SKM-1 treated with dmso at 0.1 percent for 144 hours (cell line): ENCODE results near the gene AFF3.

Experiments
- DNase-seq: peaks from one replicate; lab custom pipeline; 2025; ENCODE audit not compliant: unreplicated experiment; lab: John Stamatoyannopoulos, UW

The AFF3 gene

GRCh38 chr2:100151310-100151709 is 8.9 kb upstream of the AFF3 start:
- DNase-seq, result no peak

- DNase-seq, result no peak
Measured at GRCh38 chr2:100148883-100149282, 6.5 kb upstream of the AFF3 start.

- peak; percentile 10 for DNase-seq
Measured at GRCh38 chr2:100146657-100146960, 4.2 kb upstream of the AFF3 start.

- DNase-seq, result no peak
Measured at GRCh38 chr2:100145893-100146656, 3.7 kb upstream of the AFF3 start.

- no peak for DNase-seq
Measured at GRCh38 chr2:100143286-100143685, 896 bp upstream of the AFF3 start.

- DNase-seq, result no peak
Measured at GRCh38 chr2:100141906-100142305, 484 bp downstream of the AFF3 start.

- DNase-seq, result peak; percentile 72
Measured at GRCh38 chr2:100140582-100140981, 1.8 kb downstream of the AFF3 start.

GRCh38 chr2:100137866-100138570 is 4.4 kb downstream of the AFF3 start:
- no peak for DNase-seq

GRCh38 chr2:100137318-100137717 is 5.1 kb downstream of the AFF3 start:
- no peak for DNase-seq

- DNase-seq, result no peak
Measured at GRCh38 chr2:100136310-100136709, 6.1 kb downstream of the AFF3 start.

- DNase-seq, result no peak
Measured at GRCh38 chr2:100135415-100135814, 7.0 kb downstream of the AFF3 start.

- DNase-seq, result no peak
Measured at GRCh38 chr2:100130595-100131391, 11.6 kb downstream of the AFF3 start.

GRCh38 chr2:100126897-100127401 is 15.4 kb downstream of the AFF3 start:
- DNase-seq, result no peak

GRCh38 chr2:100126201-100126600 is 16.2 kb downstream of the AFF3 start:
- no peak for DNase-seq

- no peak for DNase-seq
Measured at GRCh38 chr2:100125626-100126025, 16.8 kb downstream of the AFF3 start.

- DNase-seq, result no peak
Measured at GRCh38 chr2:100124761-100125160, 17.6 kb downstream of the AFF3 start.

GRCh38 chr2:100121124-100121718 is 21.2 kb downstream of the AFF3 start:
- DNase-seq, result no peak

GRCh38 chr2:100119235-100119634 is 23.2 kb downstream of the AFF3 start:
- no peak for DNase-seq

- peak; percentile 45 for DNase-seq
Measured at GRCh38 chr2:100113990-100114433, 28.4 kb downstream of the AFF3 start.

GRCh38 chr2:100110614-100111000 is 31.8 kb downstream of the AFF3 start:
- no peak for DNase-seq

- no peak for DNase-seq
Measured at GRCh38 chr2:100109986-100110613, 32.3 kb downstream of the AFF3 start.
